ENCODE measurements around the gene SOX2.

SOX2 gene

DNA sequence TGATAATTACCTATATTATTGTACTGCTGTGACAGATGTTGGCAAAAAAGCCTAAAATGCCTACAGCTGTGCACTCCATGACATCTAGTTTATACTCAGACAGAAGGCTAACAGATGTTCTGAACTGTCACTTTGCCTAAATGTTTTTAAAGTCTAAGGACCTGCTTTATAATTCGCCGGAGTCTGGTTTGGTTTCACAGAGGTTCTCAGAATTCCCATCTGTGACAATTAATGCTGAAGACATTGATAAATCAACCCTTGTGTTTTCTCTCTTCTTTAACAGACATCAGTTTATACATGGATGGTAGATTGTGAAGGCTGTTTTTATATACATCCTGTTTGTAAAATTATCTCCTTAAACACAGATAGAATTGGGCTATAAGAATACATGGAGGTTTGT, 19.8 kb upstream of the SOX2 start:
- DNase-seq (ENCODE audit: low read depth), result no peak
- H3K4me3 ChIP-seq (ENCODE audit: control insufficient read depth, low read depth, low read length), result no peak overlapping the region
- TF ChIP-seq, protein P1, sequence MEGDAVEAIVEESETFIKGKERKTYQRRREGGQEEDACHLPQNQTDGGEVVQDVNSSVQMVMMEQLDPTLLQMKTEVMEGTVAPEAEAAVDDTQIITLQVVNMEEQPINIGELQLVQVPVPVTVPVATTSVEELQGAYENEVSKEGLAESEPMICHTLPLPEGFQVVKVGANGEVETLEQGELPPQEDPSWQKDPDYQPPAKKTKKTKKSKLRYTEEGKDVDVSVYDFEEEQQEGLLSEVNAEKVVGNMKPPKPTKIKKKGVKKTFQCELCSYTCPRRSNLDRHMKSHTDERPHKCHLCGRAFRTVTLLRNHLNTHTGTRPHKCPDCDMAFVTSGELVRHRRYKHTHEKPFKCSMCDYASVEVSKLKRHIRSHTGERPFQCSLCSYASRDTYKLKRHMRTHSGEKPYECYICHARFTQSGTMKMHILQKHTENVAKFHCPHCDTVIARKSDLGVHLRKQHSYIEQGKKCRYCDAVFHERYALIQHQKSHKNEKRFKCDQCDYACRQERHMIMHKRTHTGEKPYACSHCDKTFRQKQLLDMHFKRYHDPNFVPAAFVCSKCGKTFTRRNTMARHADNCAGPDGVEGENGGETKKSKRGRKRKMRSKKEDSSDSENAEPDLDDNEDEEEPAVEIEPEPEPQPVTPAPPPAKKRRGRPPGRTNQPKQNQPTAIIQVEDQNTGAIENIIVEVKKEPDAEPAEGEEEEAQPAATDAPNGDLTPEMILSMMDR (IDR thresholded peaks at IDR 0.05; ENCODE audit: control insufficient read depth, insufficient read depth, low read depth, low read length, missing control alignments), result no peak

DNA sequence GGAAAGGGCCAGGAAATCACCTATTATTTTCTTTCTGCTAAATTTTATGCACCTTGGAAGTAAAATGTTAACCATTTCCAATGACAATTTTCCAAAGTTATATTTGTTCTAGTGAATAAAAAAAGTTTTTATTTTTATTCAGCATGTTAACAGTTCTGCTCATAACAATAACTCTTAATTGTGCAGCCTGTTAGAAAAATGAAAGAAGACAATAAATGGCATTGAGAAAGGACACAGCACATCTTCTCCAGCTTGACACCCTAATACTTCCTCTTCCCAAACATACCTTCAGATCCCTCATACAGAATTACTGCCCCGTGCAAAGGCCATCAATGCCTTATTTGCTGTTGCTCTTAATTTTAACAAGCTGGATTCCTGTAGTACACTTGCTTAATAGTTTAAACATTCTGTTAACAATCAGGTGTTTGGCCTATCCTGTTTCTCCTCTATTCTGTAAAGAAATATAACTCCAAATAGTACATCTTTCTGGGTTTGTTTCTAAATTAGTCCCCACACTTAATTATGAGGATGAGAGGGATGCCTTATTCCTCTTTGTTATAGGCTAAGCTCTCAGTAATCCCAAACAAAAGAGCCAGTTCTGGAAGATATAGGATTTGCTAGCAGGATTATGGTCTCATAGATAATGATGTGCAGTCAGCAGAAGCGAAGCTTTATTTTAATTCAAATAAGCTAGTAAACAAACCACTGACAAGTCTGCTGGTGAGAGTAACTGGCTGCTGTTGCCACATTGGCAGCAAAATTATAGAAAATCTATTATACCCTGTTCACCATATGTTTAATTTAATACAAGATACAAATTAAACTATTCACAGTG, 19.2 kb upstream of the SOX2 start:
- no peak for DNase-seq (ENCODE audit: low read depth)
- H3K4me3 ChIP-seq (ENCODE audit: control insufficient read depth, low read depth, low read length), result no peak overlapping the region
- TF ChIP-seq, protein P1 (IDR thresholded peaks at IDR 0.05; ENCODE audit: control insufficient read depth, insufficient read depth, low read depth, low read length, missing control alignments), result no peak

DNA sequence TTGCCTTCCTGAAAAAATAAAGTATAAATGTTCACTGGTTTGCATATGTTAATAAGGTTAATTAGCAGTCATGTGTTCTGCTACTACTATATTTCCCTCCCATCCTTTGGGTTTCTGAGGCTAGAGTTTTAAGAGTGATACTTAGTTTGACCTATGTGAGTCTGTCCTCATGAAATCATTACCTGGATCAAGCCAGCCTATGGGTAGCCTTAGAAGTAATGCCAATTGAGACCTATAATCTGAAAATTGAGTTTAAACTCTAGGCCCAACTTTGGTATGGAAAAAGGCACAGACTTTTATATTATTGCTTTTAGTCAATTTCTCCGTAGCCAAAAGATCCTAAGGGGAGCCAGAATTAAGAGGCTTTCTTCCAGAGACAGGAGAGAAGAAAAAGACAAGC, 18.4 kb upstream of the SOX2 start:
- no peak for DNase-seq (ENCODE audit: low read depth)
- TF ChIP-seq, protein P1 (IDR thresholded peaks at IDR 0.05; ENCODE audit: control insufficient read depth, insufficient read depth, low read depth, low read length, missing control alignments), result no peak
- no peak overlapping the region for H3K4me3 ChIP-seq (ENCODE audit: control insufficient read depth, low read depth, low read length)

GRCh38 chr3:181694805-181695660, 16.7 kb upstream of the SOX2 start:
- TF ChIP-seq, protein P1 (IDR thresholded peaks at IDR 0.05; ENCODE audit: control insufficient read depth, insufficient read depth, low read depth, low read length, missing control alignments), result no peak
- no peak for DNase-seq (ENCODE audit: low read depth)

GRCh38 chr3:181695661-181696491, 15.8 kb upstream of the SOX2 start:
- peak overlapping the region; percentile 24 for H3K4me3 ChIP-seq (ENCODE audit: control insufficient read depth, low read depth, low read length)
- TF ChIP-seq, protein P1 (IDR thresholded peaks at IDR 0.05; ENCODE audit: control insufficient read depth, insufficient read depth, low read depth, low read length, missing control alignments), result no peak
- no peak for DNase-seq (ENCODE audit: low read depth)

More at GRCh38 chr3:181694805-181695660, 16.7 kb upstream of the SOX2 start:
- H3K4me3 ChIP-seq (ENCODE audit: control insufficient read depth, low read depth, low read length), result peak overlapping the region; percentile 24

GRCh38 chr3:181696626-181697230, 15.0 kb upstream of the SOX2 start:
- TF ChIP-seq, protein P1 (IDR thresholded peaks at IDR 0.05; ENCODE audit: control insufficient read depth, insufficient read depth, low read depth, low read length, missing control alignments), result no peak
- H3K4me3 ChIP-seq (ENCODE audit: control insufficient read depth, low read depth, low read length), result no peak overlapping the region
- DNase-seq (ENCODE audit: low read depth), result no peak
